ENCODE measurements around the gene ING3. TPM values are rescaled to one million over a fixed set of nuclear protein-coding genes. Genes with fewer than 3 reads are reported as not detected.

The ING3 gene
- total RNA-seq, 2 experiments from 2014 or later, result 21.7 to 24.1 TPM

GRCh38 chr7:120987683-120988590 is 37.4 kb downstream of the ING3 start:
- H3K27me3 Mint-ChIP-seq, result peaks cover 51% of the 10 kb centered on the region
- DNase-seq (peak; percentile 92), ATAC-seq (peak; percentile 98)
- POLR2A ChIA-PET, result no interaction called here
- peaks cover 10% of the 10 kb centered on the region for H3K4me1 Mint-ChIP-seq (ENCODE audit: low read depth)
- H3K4me3 Mint-ChIP-seq, result peak overlapping the region; percentile 57
- H3K27ac Mint-ChIP-seq, result no peak overlapping the region
- no peaks in the 10 kb centered on the region for H3K36me3 Mint-ChIP-seq (ENCODE audit: low read depth)
- no peaks in the 10 kb centered on the region for H3K9me3 Mint-ChIP-seq
- intact Hi-C loops (cut with micrococcal nuclease), result loop anchor here (1.0 to 2.0 kb wide), 2 partner anchors 93 to 119 kb away; no protein-coding TSS in a partner anchor
- TF ChIP-seq CTCF (IDR thresholded peaks at IDR 0.05), result peak; percentile 88
- CTCF ChIA-PET, result interaction anchor here (0.7 to 5.7 kb wide), 27 partner anchors 9 to 459 kb away, joined by 3 to 38 read pairs (median 4); no protein-coding TSS in a partner anchor

- POLR2A ChIA-PET, result interaction anchor here (0.9 kb wide), 1 partner anchor 37 kb away, joined by 4 read pairs; no protein-coding TSS in a partner anchor
- Mint-ChIP-seq H3K36me3 (ENCODE audit: low read depth) (no peaks in the 10 kb centered on the region), H3K27me3 (peaks cover 51% of the 10 kb centered on the region), H3K27ac (no peak within 1 kb of the TSS), H3K9me3 (no peaks in the 10 kb centered on the region), H3K4me1 (ENCODE audit: low read depth) (peaks cover 10% of the 10 kb centered on the region), H3K4me3 (peak within 1 kb of the TSS; percentile 57)
- intact Hi-C loops (cut with micrococcal nuclease), result no loop called here
- no peak for TF ChIP-seq CTCF (IDR thresholded peaks at IDR 0.05)
- CTCF ChIA-PET, result interaction anchor here (1.0 to 5.7 kb wide), 16 partner anchors 8 to 458 kb away, joined by 3 to 38 read pairs (median 5); no protein-coding TSS in a partner anchor
- DNase-seq (peak; percentile 39), ATAC-seq (peak; percentile 73)
These were observed 38.1 kb downstream of the ING3 start, which contains the start of gene CPED1 for GRCh38 chr7:120988591-120989256. TSS of gene CPED1 (plus strand) at chr7:120988711. CDS start at chr7:120989622, 911 bp downstream.

- POLR2A ChIA-PET, result interaction anchor here (0.9 kb wide), 1 partner anchor 38 kb away, joined by 4 read pairs; no protein-coding TSS in a partner anchor
- Mint-ChIP-seq H3K4me1 (ENCODE audit: low read depth) (peaks cover 10% of the 10 kb centered on the region), H3K9me3 (no peaks in the 10 kb centered on the region), H3K27ac (no peak overlapping the region), H3K36me3 (ENCODE audit: low read depth) (no peaks in the 10 kb centered on the region), H3K4me3 (no peak overlapping the region), H3K27me3 (peaks cover 48% of the 10 kb centered on the region)
- DNase-seq (no peak), ATAC-seq (no peak)
- CTCF ChIA-PET, result interaction anchor here (0.7 to 5.7 kb wide), 7 partner anchors 10 to 124 kb away, joined by 3 to 38 read pairs (median 3); no protein-coding TSS in a partner anchor
- no peak for TF ChIP-seq CTCF (IDR thresholded peaks at IDR 0.05)
- intact Hi-C loops (cut with micrococcal nuclease), result no loop called here
These were observed 39.0 kb downstream of the ING3 start for GRCh38 chr7:120989257-120990220.

GRCh38 chr7:120990468-120991118 is 40.0 kb downstream of the ING3 start:
- DNase-seq (no peak), ATAC-seq (no peak)
- H3K36me3 Mint-ChIP-seq (ENCODE audit: low read depth), result no peaks in the 10 kb centered on the region
- H3K9me3 Mint-ChIP-seq, result no peaks in the 10 kb centered on the region
- POLR2A ChIA-PET, result interaction anchor here (1.3 kb wide), 1 partner anchor 39 kb away, joined by 4 read pairs; the partner anchor contains the start of gene ING3
- H3K4me1 Mint-ChIP-seq (ENCODE audit: low read depth), result peaks cover 12% of the 10 kb centered on the region
- H3K27me3 Mint-ChIP-seq, result peaks cover 47% of the 10 kb centered on the region
- CTCF ChIA-PET, result interaction anchor here (1.2 to 5.7 kb wide), 4 partner anchors 92 to 123 kb away, joined by 3 to 38 read pairs (median 16); no protein-coding TSS in a partner anchor
- H3K4me3 Mint-ChIP-seq, result no peak overlapping the region
- intact Hi-C loops (cut with micrococcal nuclease), result no loop called here
- TF ChIP-seq CTCF (IDR thresholded peaks at IDR 0.05), result no peak
- H3K27ac Mint-ChIP-seq, result no peak overlapping the region

Measured in activated CD8-positive, alpha-beta T cell treated with anti-CD3 and anti-CD28 coated beads for 36 hours (primary cell).